Placental epithelial cell (primary cell): ENCODE data around the gene METTL17. TPM values are rescaled to one million over a fixed set of nuclear protein-coding genes. Genes with fewer than 3 reads are reported as not detected.

ENCODE experiments used
- small RNA-seq: library from RNA; depleted of rRNA; stranded (forward); fragments of <200 nt; gene quantifications from one replicate; pipeline ENCODE3, GENCODE V24; 2012
- total RNA-seq: library from RNA; depleted of rRNA; stranded (reverse); fragments of >200 nt; gene quantifications from 2 replicates; pipeline ENCODE4 v1.2.3, GENCODE V29; 2012

METTL17 gene
- total RNA-seq: 65.2 and 66.5 TPM in 2 replicates

GRCh38 chr14:20989787-20990600 is at the start of gene METTL17:
TSS of gene METTL17 (plus strand) at chr14:20989980. CDS start at chr14:20990003, 23 bp downstream.

DNA sequence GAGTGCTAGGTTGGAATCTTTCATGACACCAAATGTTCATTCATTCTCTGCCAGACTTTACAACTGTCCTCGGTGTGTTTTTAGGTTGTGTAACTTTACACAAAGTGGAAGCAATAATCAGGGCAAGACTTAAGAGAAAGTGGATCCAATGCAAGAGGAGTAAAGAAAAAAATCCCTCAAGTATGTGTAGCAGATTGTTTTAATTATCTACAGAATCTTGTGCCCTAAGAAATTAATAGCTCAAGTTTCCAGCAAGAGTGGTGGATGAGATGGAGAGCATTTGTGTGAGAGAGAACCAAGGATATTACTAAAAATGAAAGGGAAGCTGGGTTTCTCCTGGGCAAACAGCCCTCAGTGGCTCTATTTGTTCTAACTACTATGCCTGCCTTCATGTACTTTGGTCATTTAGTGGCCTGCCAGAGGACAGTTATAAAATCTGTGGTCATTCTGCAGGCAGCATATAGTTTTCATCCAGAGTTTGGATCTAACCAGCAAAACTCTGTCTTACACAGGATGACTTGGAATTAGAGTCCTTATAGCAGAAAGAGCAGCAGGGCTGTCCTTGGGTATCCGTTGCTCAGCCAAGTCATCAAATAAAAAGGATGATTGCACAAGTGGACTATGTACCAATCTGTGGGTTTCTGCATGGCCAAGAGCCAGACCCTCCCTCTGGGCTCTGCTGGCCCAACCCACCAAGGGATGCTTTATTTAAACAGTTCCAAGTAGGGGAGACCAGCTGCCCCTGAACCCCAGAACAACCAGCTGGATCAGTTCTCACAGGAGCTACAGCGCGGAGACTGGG is 34.8 kb upstream of the METTL17 start, which contains the start of gene RNASE2:
Gene RNASE2 (plus strand): TSS at position 752 of the 802 bp plus-strand sequence. CDS start 285 bp downstream, outside the sequence.

DNA sequence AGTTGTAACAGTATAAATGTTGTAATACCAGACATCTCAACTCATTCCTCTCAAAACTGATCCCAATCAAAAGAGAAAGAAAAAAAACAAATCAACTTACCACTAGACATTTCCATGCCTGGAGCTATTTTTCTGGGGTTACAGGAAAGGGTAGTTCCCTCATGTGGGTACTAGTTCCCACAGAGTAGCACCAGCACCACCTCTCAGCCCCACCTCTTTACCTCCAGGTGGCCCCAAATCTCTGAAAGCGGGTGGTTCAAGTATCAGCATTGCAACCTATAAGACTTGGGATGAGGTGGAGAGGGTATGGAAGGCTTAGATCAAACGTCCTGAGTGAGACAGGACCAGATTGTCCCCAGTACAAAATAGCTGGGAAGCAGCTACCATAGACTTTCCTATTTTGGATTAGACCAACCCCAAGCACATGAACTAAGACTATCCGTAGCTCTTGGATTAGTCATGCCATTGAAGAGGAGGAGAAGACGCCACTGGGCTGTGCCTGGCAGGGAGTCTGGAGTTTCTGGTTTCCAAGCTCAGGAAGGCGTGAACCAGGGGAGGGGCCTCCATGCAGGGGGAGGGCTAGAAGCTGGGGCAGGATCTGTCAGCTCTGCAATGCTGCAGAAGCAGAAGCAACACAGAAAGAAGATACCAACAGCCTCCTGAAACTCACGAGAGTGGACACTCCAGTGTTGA is 9.0 kb downstream of the METTL17 start, which contains the start of gene SLC39A2:
Gene SLC39A2 (plus strand): TSS at position 620 of the 693 bp plus-strand sequence. CDS start 154 bp downstream, outside the sequence.

DNA sequence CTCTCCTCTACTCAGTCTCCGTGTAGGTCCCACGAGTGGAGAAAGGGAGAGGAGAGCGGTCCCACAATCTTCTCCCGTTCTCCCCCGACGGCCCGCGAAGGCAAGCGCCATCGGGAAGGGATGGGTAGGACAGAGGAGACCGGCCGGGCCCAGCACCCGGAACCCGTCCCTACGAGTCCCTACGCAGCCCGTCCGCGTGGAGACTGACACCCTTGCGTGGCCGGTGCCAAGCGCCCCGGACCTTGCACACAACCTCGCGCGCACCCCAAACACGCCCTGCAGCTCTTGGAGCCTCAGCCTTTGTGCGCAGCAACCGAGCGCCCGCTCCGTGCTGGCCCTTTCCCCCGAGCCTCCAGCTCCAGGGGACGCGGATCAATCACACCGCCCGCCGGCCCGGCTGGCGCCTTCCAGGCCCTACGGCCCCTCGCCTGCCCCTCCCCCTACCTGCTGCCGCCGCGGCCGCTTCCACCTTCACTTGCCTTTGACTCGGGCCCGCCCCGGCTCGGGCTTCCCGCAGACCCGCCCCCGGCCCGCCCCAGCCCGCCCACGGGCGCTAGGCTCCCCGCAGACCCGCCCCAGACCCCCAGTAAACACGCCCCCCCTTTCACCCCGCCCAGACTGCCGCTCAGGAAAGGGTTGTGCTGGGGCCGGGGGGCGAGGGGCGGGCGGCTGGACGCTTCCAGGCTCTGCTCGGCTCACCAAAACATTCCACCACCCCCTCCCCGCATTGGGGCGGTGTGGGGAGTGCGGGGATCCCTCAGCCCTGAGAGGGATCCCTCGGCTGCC is 35.0 kb downstream of the METTL17 start, which contains the start of gene NDRG2:
Gene NDRG2 (minus strand): TSS at position 477 of the 786 bp plus-strand sequence. CDS start 1,746 bp downstream, outside the sequence.

DNA sequence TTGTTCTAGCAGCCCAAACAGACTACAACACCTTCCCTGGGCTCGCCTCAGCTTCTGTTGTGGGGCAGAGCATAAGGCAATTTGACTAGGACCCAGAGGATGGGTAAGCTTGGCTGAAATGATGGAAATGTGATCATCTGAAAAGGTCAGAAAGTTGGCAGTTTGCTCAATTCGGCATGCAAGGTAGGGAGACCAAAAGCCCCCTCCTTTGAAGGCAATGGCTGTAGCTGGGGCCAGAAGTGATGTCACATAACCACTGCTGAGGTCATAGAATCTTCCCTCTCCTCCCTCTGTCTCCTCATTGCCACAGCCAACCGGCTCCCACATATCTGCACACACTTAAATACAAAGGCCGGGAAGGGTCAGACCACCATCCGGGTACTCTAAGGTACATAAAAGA is 40.1 kb downstream of the METTL17 start, which contains the start of gene TPPP2:
Gene TPPP2 (plus strand): TSS at position 301 of the 400 bp plus-strand sequence. CDS start 365 bp downstream, outside the sequence.

DNA sequence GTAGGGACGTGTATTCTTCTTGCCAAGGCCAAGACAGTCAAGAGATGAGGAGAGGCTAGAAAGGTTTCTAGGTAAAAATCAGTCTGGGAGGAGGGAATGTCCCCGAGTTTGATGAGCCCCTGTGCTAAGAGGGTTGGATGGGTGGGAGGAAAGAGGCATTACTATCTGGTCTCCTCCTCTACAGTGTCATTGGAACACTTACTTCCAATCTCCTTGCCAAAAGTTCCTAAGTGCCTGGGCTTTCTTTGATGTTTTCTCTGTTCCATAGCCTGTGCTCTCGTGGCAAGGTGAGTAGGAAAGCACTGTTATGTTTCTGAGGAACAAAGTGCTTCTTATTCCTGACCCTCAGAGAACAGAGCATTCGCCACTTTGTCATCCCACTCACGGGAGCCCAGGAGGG is 44.9 kb downstream of the METTL17 start, which contains the start of gene RNASE13:
Gene RNASE13 (minus strand): TSS at position 101 of the 400 bp plus-strand sequence. CDS start 519 bp downstream, outside the sequence.

DNA sequence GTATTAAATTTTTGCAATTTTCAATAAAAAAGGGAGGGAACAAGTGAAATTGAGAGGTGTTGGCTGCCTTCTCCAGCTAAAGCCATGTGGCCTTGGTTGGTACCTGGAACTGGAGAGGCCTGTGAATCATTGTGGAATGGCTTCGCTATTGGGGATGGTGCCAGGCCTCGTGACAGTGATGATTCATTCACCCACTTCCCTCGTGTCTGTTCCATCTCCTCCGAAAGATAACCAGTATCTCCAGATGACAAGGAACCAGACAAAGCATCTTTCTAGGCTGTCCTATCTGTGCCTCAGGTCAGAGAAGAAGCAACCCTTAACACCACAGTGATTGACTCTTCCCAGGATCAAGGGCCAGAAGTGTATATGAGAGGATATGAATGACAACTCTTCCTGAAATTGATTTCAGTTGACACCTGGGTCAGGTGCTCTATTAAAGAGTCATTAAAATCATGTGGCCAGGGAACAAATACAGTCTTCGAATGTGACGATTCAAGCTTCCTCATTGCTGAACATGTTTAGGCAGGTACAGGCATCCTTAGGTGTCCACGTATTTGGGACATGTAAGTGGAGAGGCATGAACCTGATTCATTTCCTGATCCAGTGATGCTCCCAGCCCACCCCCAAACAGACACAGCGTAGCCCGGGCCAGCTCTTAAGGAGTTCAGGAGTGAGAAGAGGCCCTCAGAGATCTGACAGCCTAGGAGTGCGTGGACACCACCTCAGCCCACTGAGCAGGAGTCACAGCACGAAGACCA is 52.1 kb downstream of the METTL17 start, which contains the start of gene RNASE7:
Gene RNASE7 (plus strand): TSS at position 687 of the 758 bp plus-strand sequence. CDS start 631 bp downstream, outside the sequence.

Small RNA genes within 50 kb of the gene (small RNA-seq; reads per million reads assigned to genes)
- gene RN7SL189P: not detected

Other genes with a start within 250 kb of the METTL17 start
- gene EDDM3A, start 244.1 kb upstream of the METTL17 start, total RNA-seq: not detected in 2 replicates
- gene EDDM3B, start 221.6 kb upstream of the METTL17 start, total RNA-seq: not detected in 2 replicates
- not detected in 2 replicates for gene RNASE6, start 208.7 kb upstream of the METTL17 start, total RNA-seq
- 0.39 and 0.87 TPM in 2 replicates for gene RNASE1, start 187.1 kb upstream of the METTL17 start, total RNA-seq
- gene RNASE3, start 98.6 kb upstream of the METTL17 start, total RNA-seq: not detected in 2 replicates
- not detected in 2 replicates for gene RNASE2, start 34.5 kb upstream of the METTL17 start, total RNA-seq
- gene SLC39A2, start 9.3 kb downstream of the METTL17 start, total RNA-seq: 1.4 and 3.9 TPM in 2 replicates
- gene NDRG2, start 35.1 kb downstream of the METTL17 start, total RNA-seq: 8.5 and 98.9 TPM in 2 replicates
- not detected in 2 replicates for gene TPPP2, start 40.2 kb downstream of the METTL17 start, total RNA-seq
- not detected in 2 replicates for gene RNASE13, start 44.8 kb downstream of the METTL17 start, total RNA-seq
- gene RNASE7, start 52.4 kb downstream of the METTL17 start, total RNA-seq: not detected in 2 replicates
- gene RNASE8, start 67.8 kb downstream of the METTL17 start, total RNA-seq: not detected in 2 replicates
- gene ARHGEF40, start 80.3 kb downstream of the METTL17 start, total RNA-seq: 47.2 and 59.7 TPM in 2 replicates
- gene ZNF219, start 108.7 kb downstream of the METTL17 start, total RNA-seq: 4.8 and 8.6 TPM in 2 replicates
- 0.33 TPM in 1 of 2 replicates, not detected in the other for gene TMEM253, start 111.1 kb downstream of the METTL17 start, total RNA-seq
- not detected in 2 replicates for gene OR5AU1, start 166.1 kb downstream of the METTL17 start, total RNA-seq